Activated naive CD8-positive, alpha-beta T cell treated with anti-CD3 and anti-CD28 coated beads for 36 hours (primary cell): ENCODE results near the gene ANKRA2. TPM values are rescaled to one million over a fixed set of nuclear protein-coding genes. Genes with fewer than 3 reads are reported as not detected.
A peak's percentile ranks its signal among the peaks of the same experiment; 100 is the strongest.

Source experiments
- DNase-seq: peaks from one replicate; pipeline ENCODE4 v3.0.0; 2021
- H3K27ac Mint-ChIP-seq: one replicate; pipeline ENCODE4 v1.8.0; 2022; ENCODE audit warnings: mild to moderate bottlenecking, moderate library complexity, mixed read lengths
- H3K27me3 Mint-ChIP-seq: one replicate; pipeline ENCODE4 v1.8.0; 2022; ENCODE audit warnings: mild to moderate bottlenecking, mixed read lengths
- H3K36me3 Mint-ChIP-seq: one replicate; pipeline ENCODE4 v1.8.0; 2021; ENCODE audit warnings: mild to moderate bottlenecking, mixed read lengths
- H3K4me1 Mint-ChIP-seq: one replicate; pipeline ENCODE4 v1.8.0; 2021; ENCODE audit warnings: mixed read lengths
- H3K4me3 Mint-ChIP-seq: one replicate; pipeline ENCODE4 v1.8.0; 2022; ENCODE audit warnings: mild to moderate bottlenecking, moderate library complexity, mixed read lengths
- H3K9me3 Mint-ChIP-seq: one replicate; pipeline ENCODE4 v1.8.0; 2022; ENCODE audit warnings: mixed read lengths
- total RNA-seq, 2 experiments: library from RNA; stranded (reverse); gene quantifications; one replicate each; pipeline ENCODE4 v1.2.3, GENCODE V29; 2021

ANKRA2 gene
- total RNA-seq, 2 experiments from 2014 or later = 14.3 to 15.6 TPM

GRCh38 chr5:73582285-73583145, 17.1 kb upstream of the ANKRA2 start:
- H3K36me3 Mint-ChIP-seq = peaks cover 20% of the 10 kb centered on the region
- no peak for DNase-seq
- no peak overlapping the region for H3K27ac Mint-ChIP-seq
- H3K4me3 Mint-ChIP-seq = no peak overlapping the region
- no peaks in the 10 kb centered on the region for H3K27me3 Mint-ChIP-seq
- H3K4me1 Mint-ChIP-seq = no peaks in the 10 kb centered on the region
- no peaks in the 10 kb centered on the region for H3K9me3 Mint-ChIP-seq

GRCh38 chr5:73565969-73566547, 619 bp upstream of the ANKRA2 start:
- Mint-ChIP-seq H3K36me3 (peaks cover 15% of the 10 kb centered on the region), H3K27me3 (no peaks in the 10 kb centered on the region), H3K4me3 (peak overlapping the region; percentile 95), H3K4me1 (peaks cover 34% of the 10 kb centered on the region), H3K9me3 (no peaks in the 10 kb centered on the region), H3K27ac (peak overlapping the region; percentile 97)
- no peak for DNase-seq

- no peak for DNase-seq
- H3K27me3 Mint-ChIP-seq = no peaks in the 10 kb centered on the region
- H3K36me3 Mint-ChIP-seq = peaks cover 12% of the 10 kb centered on the region
- H3K9me3 Mint-ChIP-seq = no peaks in the 10 kb centered on the region
- H3K4me1 Mint-ChIP-seq = peaks cover 36% of the 10 kb centered on the region
- peak overlapping the region; percentile 97 for H3K27ac Mint-ChIP-seq
- peak overlapping the region; percentile 95 for H3K4me3 Mint-ChIP-seq
Measured at GRCh38 chr5:73564675-73565074, 764 bp downstream of the ANKRA2 start.

GRCh38 chr5:73564018-73564417, 1.4 kb downstream of the ANKRA2 start:
- peak overlapping the region; percentile 95 for H3K4me3 Mint-ChIP-seq
- peak overlapping the region; percentile 97 for H3K27ac Mint-ChIP-seq
- no peaks in the 10 kb centered on the region for H3K9me3 Mint-ChIP-seq
- no peak for DNase-seq
- H3K27me3 Mint-ChIP-seq = no peaks in the 10 kb centered on the region
- H3K36me3 Mint-ChIP-seq = peaks cover 10% of the 10 kb centered on the region
- peaks cover 33% of the 10 kb centered on the region for H3K4me1 Mint-ChIP-seq

DNA sequence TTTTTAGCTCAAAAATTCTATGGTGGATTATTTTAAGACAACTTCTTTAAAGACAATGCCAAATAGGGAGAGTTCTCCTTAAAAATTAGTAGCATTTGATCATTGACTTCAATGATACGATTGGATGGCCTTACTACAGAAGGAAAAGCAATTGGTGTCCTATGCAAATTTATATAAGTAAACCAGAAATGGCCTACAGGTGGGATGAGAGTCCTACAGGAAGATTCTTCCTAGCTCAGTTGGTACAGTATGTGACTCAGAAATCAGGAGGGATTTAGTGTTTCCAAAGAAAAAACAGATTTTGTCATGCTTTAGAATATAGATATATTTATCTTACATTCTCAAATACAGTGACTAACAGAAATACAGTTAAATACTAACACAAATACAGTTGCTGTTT, 6.5 kb downstream of the ANKRA2 start:
- no peaks in the 10 kb centered on the region for H3K9me3 Mint-ChIP-seq

DNA sequence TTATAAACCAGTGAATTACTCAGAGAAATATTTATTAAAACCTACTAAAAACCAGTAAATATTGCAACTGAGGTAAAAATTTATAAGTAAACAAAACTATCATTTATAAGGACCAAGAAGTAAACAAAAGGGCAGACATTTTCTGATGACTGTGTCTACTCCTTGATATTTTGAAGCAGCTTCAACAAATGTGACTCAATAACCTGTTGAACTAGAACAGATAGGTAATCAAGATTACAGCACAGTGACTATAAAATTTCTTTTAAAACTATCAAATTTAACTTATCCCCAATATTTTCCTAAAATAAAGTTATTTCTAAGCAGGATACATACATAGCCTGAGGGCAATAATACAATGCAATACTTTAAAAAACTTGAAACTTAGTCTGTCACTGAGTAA, 12.8 kb downstream of the ANKRA2 start:
- Mint-ChIP-seq H3K27me3 (no peaks in the 10 kb centered on the region), H3K36me3 (no peaks in the 10 kb centered on the region), H3K9me3 (no peaks in the 10 kb centered on the region), H3K4me3 (no peak overlapping the region), H3K27ac (no peak overlapping the region), H3K4me1 (no peaks in the 10 kb centered on the region)
- DNase-seq = no peak

More for the DNA sequence above, 6.5 kb downstream of the ANKRA2 start:
- Mint-ChIP-seq H3K27me3 (no peaks in the 10 kb centered on the region), H3K27ac (no peak overlapping the region), H3K36me3 (peaks cover 4% of the 10 kb centered on the region), H3K4me3 (no peak overlapping the region), H3K4me1 (peaks cover 11% of the 10 kb centered on the region)
- no peak for DNase-seq

GRCh38 chr5:73550016-73550415, 15.4 kb downstream of the ANKRA2 start:
- Mint-ChIP-seq H3K9me3 (no peaks in the 10 kb centered on the region), H3K4me1 (no peaks in the 10 kb centered on the region), H3K27ac (no peak overlapping the region), H3K36me3 (no peaks in the 10 kb centered on the region), H3K27me3 (peaks cover 6% of the 10 kb centered on the region), H3K4me3 (no peak overlapping the region)
- DNase-seq = no peak

DNA sequence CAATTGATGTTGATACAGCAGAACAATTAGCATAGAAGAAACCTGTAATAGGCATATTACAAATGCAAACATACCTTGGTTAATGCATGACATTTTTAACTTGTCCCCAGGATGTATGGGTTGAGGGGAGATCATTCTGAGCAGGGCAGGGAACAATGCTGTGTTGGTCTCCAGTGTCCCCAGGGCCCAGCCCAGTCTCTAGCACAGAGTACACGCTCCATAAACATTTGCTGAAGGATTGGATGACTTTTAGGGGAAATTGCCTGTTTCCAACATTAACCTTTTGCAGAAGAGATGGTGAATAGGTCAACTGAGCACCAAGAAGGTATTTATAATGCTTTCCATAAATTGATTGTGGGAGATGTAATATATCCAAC, 20.0 kb downstream of the ANKRA2 start:
- H3K27me3 Mint-ChIP-seq = peaks cover 34% of the 10 kb centered on the region
- no peaks in the 10 kb centered on the region for H3K4me1 Mint-ChIP-seq
- H3K9me3 Mint-ChIP-seq = no peaks in the 10 kb centered on the region
- H3K36me3 Mint-ChIP-seq = no peaks in the 10 kb centered on the region
- H3K4me3 Mint-ChIP-seq = no peak overlapping the region
- H3K27ac Mint-ChIP-seq = no peak overlapping the region
- no peak for DNase-seq

DNA sequence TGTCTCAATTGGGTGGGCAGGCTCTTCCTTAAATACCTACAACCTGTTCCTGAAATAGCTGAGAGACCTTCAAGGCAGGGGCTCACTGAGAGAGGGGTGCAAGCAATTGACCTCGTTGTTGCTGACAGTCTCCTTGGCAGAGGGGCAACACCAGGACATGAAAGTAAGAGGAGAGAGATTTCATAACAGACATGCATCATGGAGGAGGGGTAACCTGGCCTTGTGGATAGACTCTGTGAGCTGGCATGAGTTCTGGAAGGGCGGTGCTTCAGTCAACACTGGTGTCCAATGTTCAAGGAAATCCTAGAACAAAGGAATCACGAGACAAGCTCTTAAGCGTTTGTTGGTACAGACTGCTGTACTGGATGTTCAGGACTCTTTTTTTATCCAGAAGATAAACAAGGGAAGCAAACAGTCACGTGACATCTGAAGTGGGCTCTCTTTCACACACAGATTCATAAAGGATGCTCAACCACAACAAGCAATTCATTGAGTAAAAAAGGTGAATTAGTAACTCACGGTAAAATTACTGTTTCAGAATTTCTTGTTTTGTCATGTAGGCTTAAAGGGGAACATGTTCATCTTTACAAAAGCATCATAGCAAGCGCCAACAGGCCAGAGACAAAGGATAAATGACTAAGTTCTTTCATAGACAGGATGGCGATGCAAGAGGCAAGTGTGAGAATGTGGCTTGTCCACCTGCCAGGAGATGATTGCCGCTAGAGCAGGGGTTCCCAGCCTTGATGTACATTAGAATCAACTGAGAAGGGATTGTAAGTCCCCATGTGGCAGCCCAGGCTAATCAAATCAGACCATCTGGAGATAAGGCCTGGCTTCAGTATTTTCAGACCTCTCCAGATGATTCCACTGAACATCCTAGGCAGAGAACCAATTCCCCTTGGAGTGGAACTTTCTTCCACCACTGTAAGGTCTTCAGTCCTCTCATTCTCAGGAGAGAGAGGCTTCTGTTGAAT, 20.7 kb downstream of the ANKRA2 start:
- DNase-seq = no peak
- H3K27me3 Mint-ChIP-seq = peaks cover 35% of the 10 kb centered on the region
- H3K4me1 Mint-ChIP-seq = no peaks in the 10 kb centered on the region
- no peak overlapping the region for H3K4me3 Mint-ChIP-seq
- H3K36me3 Mint-ChIP-seq = no peaks in the 10 kb centered on the region
- H3K9me3 Mint-ChIP-seq = no peaks in the 10 kb centered on the region
- H3K27ac Mint-ChIP-seq = no peak overlapping the region

GRCh38 chr5:73542020-73542419, 23.4 kb downstream of the ANKRA2 start:
- Mint-ChIP-seq H3K4me3 (no peak overlapping the region), H3K36me3 (no peaks in the 10 kb centered on the region), H3K4me1 (peaks cover under 1% of the 10 kb centered on the region), H3K9me3 (no peaks in the 10 kb centered on the region), H3K27ac (no peak overlapping the region), H3K27me3 (peaks cover 38% of the 10 kb centered on the region)
- DNase-seq = no peak

- peaks cover 34% of the 10 kb centered on the region for H3K27me3 Mint-ChIP-seq
- H3K4me3 Mint-ChIP-seq = no peak overlapping the region
Measured at GRCh38 chr5:73540192-73540591, 25.2 kb downstream of the ANKRA2 start.

GRCh38 chr5:73539730-73540129, 25.7 kb downstream of the ANKRA2 start:
- Mint-ChIP-seq H3K4me3 (no peak overlapping the region), H3K9me3 (no peaks in the 10 kb centered on the region), H3K4me1 (peaks cover 3% of the 10 kb centered on the region), H3K27ac (no peak overlapping the region), H3K36me3 (no peaks in the 10 kb centered on the region), H3K27me3 (peaks cover 30% of the 10 kb centered on the region)
- no peak for DNase-seq

More at GRCh38 chr5:73540192-73540591, 25.2 kb downstream of the ANKRA2 start:
- Mint-ChIP-seq H3K36me3 (no peaks in the 10 kb centered on the region), H3K9me3 (no peaks in the 10 kb centered on the region), H3K27ac (no peak overlapping the region), H3K4me1 (peaks cover 3% of the 10 kb centered on the region)
- no peak for DNase-seq

DNA sequence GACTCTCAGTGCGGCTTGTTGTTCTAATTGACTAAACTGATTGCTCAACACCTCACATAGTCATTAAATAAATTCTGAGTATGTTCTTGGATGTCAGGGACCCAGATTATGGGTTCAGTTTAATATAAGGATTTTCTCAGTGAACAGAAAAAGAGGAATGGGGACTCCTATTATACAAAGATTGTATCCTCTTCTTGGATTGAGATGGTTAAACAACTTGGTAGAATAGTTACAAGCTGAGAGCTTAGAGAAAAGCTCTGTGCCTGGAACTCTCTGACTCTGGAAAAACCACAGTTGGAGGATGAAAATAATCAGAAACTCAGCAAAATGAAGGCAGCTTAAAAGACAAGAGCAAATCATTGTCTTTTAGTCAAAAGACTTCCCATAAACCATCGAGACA, 30.5 kb downstream of the ANKRA2 start:
- H3K4me3 Mint-ChIP-seq = no peak overlapping the region
- no peak for DNase-seq
- H3K27me3 Mint-ChIP-seq = peaks cover 16% of the 10 kb centered on the region
- no peak overlapping the region for H3K27ac Mint-ChIP-seq
- H3K4me1 Mint-ChIP-seq = peaks cover 3% of the 10 kb centered on the region
- no peaks in the 10 kb centered on the region for H3K36me3 Mint-ChIP-seq
- H3K9me3 Mint-ChIP-seq = no peaks in the 10 kb centered on the region

- Mint-ChIP-seq H3K9me3 (no peaks in the 10 kb centered on the region), H3K4me3 (no peak overlapping the region), H3K36me3 (no peaks in the 10 kb centered on the region), H3K4me1 (peaks cover 3% of the 10 kb centered on the region), H3K27ac (no peak overlapping the region), H3K27me3 (peaks cover 16% of the 10 kb centered on the region)
- no peak for DNase-seq
Measured at GRCh38 chr5:73534011-73534644, 31.3 kb downstream of the ANKRA2 start.
